Measurements from ENCODE around the gene CASP1.

CASP1 gene

DNA sequence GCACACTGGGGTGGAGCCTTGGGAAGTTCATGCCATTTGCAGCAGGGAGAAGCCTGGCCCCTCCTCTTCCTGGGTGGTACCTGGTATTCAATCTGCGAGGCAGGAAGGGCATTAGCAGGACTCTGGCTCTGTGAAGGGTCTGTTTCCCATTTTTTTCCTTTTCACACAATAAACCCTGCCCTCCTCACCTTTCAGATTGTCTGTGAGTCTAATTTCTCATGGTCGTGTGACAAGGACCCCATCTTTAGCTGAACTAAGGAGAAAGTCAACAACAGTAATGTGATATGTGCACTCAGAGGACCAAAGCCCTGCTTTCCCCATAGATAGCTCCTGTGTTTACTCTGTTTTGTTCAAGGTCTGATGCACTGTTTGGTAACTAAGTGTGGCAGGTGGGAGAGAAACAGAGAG lies 39.9 kb downstream of the CASP1 start:
- FAIRE-seq (no peak), DNase-seq (ENCODE audit: low spot score) (no peak)

DNA sequence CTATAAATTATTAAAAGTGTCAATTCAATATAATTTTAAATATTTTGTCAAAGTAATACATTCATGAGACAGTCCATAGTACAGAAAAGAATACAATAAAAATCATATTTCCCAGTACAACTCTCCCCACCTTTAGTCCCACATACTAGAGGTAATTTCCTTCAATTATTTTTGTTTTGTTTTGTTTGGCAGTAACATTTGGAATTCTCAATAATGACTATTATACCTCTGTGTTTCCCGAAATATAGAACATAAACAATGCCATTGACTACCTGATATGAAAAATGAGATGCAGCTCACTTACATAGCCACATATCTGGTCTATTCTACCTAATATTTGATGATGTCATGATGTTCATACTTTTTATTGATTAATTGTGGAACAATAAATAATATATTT lies 42.2 kb downstream of the CASP1 start:
- DNase-seq (ENCODE audit: low spot score): no peak
- FAIRE-seq: no peak

DNA sequence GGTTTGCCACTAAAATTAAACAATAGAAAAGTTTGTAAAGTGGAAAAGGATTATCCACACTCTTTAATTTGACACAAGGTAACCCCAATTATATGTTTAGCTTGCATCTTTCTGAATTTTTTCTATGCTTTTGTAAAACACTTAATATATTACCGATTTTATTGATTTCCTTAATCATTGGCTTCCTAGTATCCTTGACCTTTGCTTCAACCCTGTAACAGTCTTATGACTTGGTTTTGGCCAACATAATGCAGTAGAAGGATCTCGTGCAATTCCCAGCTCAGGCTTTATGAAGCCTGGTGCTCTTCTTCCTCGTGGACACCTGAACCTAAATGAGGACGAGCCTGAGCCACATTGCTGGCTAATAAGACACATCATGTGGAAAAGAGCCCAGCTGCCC lies 43.0 kb downstream of the CASP1 start:
- DNase-seq (ENCODE audit: low spot score) (no peak), FAIRE-seq (no peak)

DNA sequence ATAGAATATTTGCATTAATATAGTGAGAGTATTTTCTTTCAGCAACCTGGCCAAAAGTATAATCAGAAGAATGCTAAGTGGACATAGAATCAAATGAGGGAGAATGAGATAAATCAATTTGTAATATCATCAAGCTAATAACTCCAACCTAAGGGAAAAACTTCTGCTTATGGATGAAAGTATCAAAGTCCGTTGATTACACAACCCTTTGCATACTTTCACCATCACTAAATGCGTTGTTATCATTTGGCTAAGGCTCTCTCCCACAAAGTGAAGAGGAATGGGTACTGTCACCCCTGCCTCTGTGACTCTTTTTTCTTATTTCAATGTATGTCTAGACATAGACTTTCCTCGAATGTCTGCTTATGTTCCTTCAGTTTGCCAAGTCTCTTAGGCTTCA lies 50.1 kb downstream of the CASP1 start:
- FAIRE-seq: no peak

DNA sequence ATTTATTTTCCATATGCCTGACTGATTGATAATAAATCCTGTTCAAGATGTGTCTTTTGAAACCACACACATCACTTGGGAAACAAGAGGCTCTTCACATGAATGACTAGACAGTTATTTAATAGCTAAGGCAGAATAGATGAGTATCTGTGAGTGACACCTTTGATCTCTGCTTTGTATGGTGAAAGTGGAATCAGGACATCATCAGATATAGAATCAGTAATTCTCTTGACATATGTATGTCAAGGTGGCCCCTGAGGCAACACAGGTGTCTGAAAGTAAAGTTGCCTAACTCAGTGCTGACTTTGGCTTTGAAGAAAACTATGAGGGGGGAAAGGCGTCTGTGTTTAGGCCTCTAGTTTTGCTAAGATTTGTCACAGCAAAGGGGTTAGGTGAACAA lies 55.1 kb downstream of the CASP1 start:
- no peak for DNase-seq (ENCODE audit: low spot score)
- FAIRE-seq: no peak

More for the DNA sequence above, 50.1 kb downstream of the CASP1 start:
- no peak for DNase-seq (ENCODE audit: low spot score)

All from urothelium cell line (cell line).